GM23338 (cell line): ENCODE results near the gene SAFB2. TPM values are rescaled to one million over a fixed set of nuclear protein-coding genes. Genes with fewer than 3 reads are reported as not detected.

ENCODE experiments used
- ATAC-seq: fragments of 200-7000 bp; cut with Tn5 transposase; 3 replicates; pipeline ENCODE4 v1.9.1; 2020
- DNase-seq: peaks from one replicate; pipeline ENCODE4 v3.0.0-alpha.2; 2015; ENCODE audit warnings: low spot score
- H2AFZ ChIP-seq: fragments of 200-600 bp; sonication (generic); 2 replicates; pipeline ENCODE4 v1.8.0; 2016; ENCODE audit warnings: antibody characterized with exemption, mild to moderate bottlenecking, moderate library complexity
- H3F3A ChIP-seq: fragments of 200-600 bp; sonication (generic); replicated peaks from 2 replicates; pipeline ENCODE4 v1.8.0; 2017; ENCODE audit warnings: antibody characterized with exemption, mixed run types, low read depth
- H3K27ac ChIP-seq: fragments of 200-600 bp; sonication (generic); 2 replicates; pipeline ENCODE4 v1.6.1; 2016; ENCODE audit warnings: low read depth
- H3K27me3 ChIP-seq: fragments of 200-600 bp; sonication (generic); 2 replicates; pipeline ENCODE4 v1.8.0; 2016; ENCODE audit warnings: mild to moderate bottlenecking, mixed run types, moderate library complexity; ENCODE audit not compliant: insufficient read depth
- H3K36me3 ChIP-seq: fragments of 200-600 bp; sonication (generic); 2 replicates; pipeline ENCODE4 v1.8.0; 2016; ENCODE audit warnings: mild to moderate bottlenecking; ENCODE audit not compliant: insufficient read depth
- H3K4me1 ChIP-seq: fragments of 200-600 bp; sonication (generic); 2 replicates; pipeline ENCODE4 v1.8.0; 2016; ENCODE audit warnings: mild to moderate bottlenecking, moderate library complexity; ENCODE audit not compliant: insufficient read depth
- H3K4me2 ChIP-seq: fragments of 200-600 bp; sonication (generic); 2 replicates; pipeline ENCODE4 v1.7.1; 2017; ENCODE audit warnings: mixed run types
- H3K4me3 ChIP-seq: fragments of 200-600 bp; sonication (generic); 2 replicates; pipeline ENCODE4 v1.6.1; 2016; ENCODE audit warnings: mixed run types
- H3K79me2 ChIP-seq: fragments of 200-600 bp; sonication (generic); replicated peaks from 2 replicates; pipeline ENCODE4 v1.8.0; 2017; ENCODE audit warnings: mild to moderate bottlenecking; ENCODE audit not compliant: insufficient read depth
- H3K9me2 ChIP-seq: fragments of 200-600 bp; sonication (generic); 2 replicates; pipeline ENCODE4 v1.8.0; 2017; ENCODE audit not compliant: insufficient read depth
- H4K20me1 ChIP-seq: fragments of 200-600 bp; sonication (generic); replicated peaks from 2 replicates; pipeline ENCODE4 v1.8.0; 2017; ENCODE audit warnings: mild to moderate bottlenecking; ENCODE audit not compliant: insufficient read depth
- H3K27ac Mint-ChIP-seq: 2 replicates; pipeline ENCODE4 v1.8.0; 2020; ENCODE audit warnings: inconsistent platforms, mild to moderate bottlenecking, moderate library complexity, mixed read lengths
- H3K27me3 Mint-ChIP-seq: 3 replicates; pipeline ENCODE4 v1.8.0; 2022; ENCODE audit warnings: low read depth, mild to moderate bottlenecking, moderate library complexity, mixed read lengths, inconsistent platforms; ENCODE audit not compliant: insufficient read depth, poor library complexity
- H3K36me3 Mint-ChIP-seq: 3 replicates; pipeline ENCODE4 v1.8.0; 2021; ENCODE audit warnings: low read depth, mild to moderate bottlenecking, inconsistent platforms, moderate library complexity, mixed read lengths
- H3K4me1 Mint-ChIP-seq: 3 replicates; pipeline ENCODE4 v1.8.0; 2020; ENCODE audit warnings: mild to moderate bottlenecking, inconsistent platforms, mixed read lengths
- H3K4me3 Mint-ChIP-seq: 3 replicates; pipeline ENCODE4 v1.8.0; 2021; ENCODE audit warnings: moderate library complexity, mild to moderate bottlenecking, inconsistent platforms, mixed read lengths
- H3K9me3 Mint-ChIP-seq: 3 replicates; pipeline ENCODE4 v1.8.0; 2020; ENCODE audit warnings: moderate library complexity, mild to moderate bottlenecking, inconsistent platforms, mixed read lengths
- CREB1 ChIP-seq: fragments of 250-450 bp; sonication (Bioruptor Pico); IDR thresholded peaks from 2 replicates; pipeline ENCODE4 v1.5.0; 2020; ENCODE audit warnings: low read depth, mild to moderate bottlenecking, moderate library complexity
- EZH2phosphoT487 ChIP-seq: fragments of 200-600 bp; sonication (generic); IDR thresholded peaks from one replicate; pipeline ENCODE4 v1.8.1; 2018; ENCODE audit warnings: antibody characterized with exemption; ENCODE audit not compliant: unreplicated experiment
- NANOG ChIP-seq: IDR thresholded peaks from 2 replicates; pipeline ENCODE4 v1.6.1; 2016; ENCODE audit warnings: antibody characterized with exemption, borderline replicate concordance
- STAT1 ChIP-seq: IDR thresholded peaks from one replicate; pipeline ENCODE4 v1.6.1; 2016; ENCODE audit warnings: antibody characterized with exemption; ENCODE audit not compliant: unreplicated experiment
- ZNF114 ChIP-seq: fragments of 250-450 bp; sonication (Bioruptor Pico); IDR thresholded peaks from 2 replicates; pipeline ENCODE4 v1.5.0; 2020; ENCODE audit warnings: mild to moderate bottlenecking, moderate library complexity
- ZNF331 ChIP-seq: fragments of 250-450 bp; sonication (Bioruptor Pico); IDR thresholded peaks from 2 replicates; pipeline ENCODE4 v1.5.0; 2020; ENCODE audit warnings: low read depth, mild to moderate bottlenecking, moderate library complexity
- polyA plus RNA-seq: library from polyadenylated mRNA; unstranded; fragments of >200 nt; fragmentation: Nextera tagmentation; extraction: Ambion mirVana; gene quantifications from 2 replicates; pipeline ENCODE4 v1.2.1, GENCODE V29; 2016
- total RNA-seq: library from RNA; depleted of rRNA; stranded (reverse); fragments of >200 nt; shearing (Covaris generic); gene quantifications from 2 replicates; pipeline ENCODE4 v1.2.3, GENCODE V29; 2014
- TF ChIP-seq, protein P1 (sequence below): fragments of 250-450 bp; sonication (Bioruptor Pico); IDR thresholded peaks from 2 replicates; pipeline ENCODE4 v1.5.0; 2020; ENCODE audit warnings: mild to moderate bottlenecking, moderate library complexity
- TF ChIP-seq, protein P2 (sequence below), 2 experiments: fragments of 200-600 bp in 1 of 2; sonication (generic) in 1 of 2; conservative IDR thresholded peaks; 2 replicates each; pipeline versions ENCODE4 v1.5.1 to v1.6.1; 2016 to 2017; ENCODE audit warnings: antibody characterized with exemption in 2 of 2, low read depth in 2 of 2, mild to moderate bottlenecking in 2 of 2, moderate library complexity in 1 of 2
- TF ChIP-seq, protein P3 (sequence below): IDR thresholded peaks from one replicate; pipeline ENCODE4 v1.6.1; 2018; ENCODE audit warnings: antibody characterized with exemption; ENCODE audit not compliant: unreplicated experiment

The SAFB2 gene
- total and polyA plus RNA-seq, 2 experiments from 2014 or later, result 37.7 to 102 TPM

DNA sequence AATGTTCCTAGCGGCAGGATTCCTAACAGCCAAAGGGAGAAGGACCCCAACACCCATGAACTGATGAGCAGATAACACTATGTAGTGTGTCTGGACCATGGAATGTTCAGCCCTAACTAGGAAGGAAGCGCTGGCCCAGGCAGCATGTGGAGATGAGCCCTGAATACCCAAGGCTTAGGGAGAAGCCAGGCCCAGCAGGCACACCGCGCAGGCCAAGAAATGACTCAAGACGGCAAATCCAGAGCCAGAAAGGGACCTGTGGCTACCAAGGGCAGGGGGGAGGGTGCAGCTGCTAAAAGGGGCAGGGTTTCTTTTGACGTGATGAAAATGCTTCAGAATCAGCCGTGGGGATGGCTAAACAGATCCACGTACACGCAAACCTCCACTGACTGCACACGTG lies 34.1 kb downstream of the SAFB2 start (continued):
- TF ChIP-seq, protein P1, sequence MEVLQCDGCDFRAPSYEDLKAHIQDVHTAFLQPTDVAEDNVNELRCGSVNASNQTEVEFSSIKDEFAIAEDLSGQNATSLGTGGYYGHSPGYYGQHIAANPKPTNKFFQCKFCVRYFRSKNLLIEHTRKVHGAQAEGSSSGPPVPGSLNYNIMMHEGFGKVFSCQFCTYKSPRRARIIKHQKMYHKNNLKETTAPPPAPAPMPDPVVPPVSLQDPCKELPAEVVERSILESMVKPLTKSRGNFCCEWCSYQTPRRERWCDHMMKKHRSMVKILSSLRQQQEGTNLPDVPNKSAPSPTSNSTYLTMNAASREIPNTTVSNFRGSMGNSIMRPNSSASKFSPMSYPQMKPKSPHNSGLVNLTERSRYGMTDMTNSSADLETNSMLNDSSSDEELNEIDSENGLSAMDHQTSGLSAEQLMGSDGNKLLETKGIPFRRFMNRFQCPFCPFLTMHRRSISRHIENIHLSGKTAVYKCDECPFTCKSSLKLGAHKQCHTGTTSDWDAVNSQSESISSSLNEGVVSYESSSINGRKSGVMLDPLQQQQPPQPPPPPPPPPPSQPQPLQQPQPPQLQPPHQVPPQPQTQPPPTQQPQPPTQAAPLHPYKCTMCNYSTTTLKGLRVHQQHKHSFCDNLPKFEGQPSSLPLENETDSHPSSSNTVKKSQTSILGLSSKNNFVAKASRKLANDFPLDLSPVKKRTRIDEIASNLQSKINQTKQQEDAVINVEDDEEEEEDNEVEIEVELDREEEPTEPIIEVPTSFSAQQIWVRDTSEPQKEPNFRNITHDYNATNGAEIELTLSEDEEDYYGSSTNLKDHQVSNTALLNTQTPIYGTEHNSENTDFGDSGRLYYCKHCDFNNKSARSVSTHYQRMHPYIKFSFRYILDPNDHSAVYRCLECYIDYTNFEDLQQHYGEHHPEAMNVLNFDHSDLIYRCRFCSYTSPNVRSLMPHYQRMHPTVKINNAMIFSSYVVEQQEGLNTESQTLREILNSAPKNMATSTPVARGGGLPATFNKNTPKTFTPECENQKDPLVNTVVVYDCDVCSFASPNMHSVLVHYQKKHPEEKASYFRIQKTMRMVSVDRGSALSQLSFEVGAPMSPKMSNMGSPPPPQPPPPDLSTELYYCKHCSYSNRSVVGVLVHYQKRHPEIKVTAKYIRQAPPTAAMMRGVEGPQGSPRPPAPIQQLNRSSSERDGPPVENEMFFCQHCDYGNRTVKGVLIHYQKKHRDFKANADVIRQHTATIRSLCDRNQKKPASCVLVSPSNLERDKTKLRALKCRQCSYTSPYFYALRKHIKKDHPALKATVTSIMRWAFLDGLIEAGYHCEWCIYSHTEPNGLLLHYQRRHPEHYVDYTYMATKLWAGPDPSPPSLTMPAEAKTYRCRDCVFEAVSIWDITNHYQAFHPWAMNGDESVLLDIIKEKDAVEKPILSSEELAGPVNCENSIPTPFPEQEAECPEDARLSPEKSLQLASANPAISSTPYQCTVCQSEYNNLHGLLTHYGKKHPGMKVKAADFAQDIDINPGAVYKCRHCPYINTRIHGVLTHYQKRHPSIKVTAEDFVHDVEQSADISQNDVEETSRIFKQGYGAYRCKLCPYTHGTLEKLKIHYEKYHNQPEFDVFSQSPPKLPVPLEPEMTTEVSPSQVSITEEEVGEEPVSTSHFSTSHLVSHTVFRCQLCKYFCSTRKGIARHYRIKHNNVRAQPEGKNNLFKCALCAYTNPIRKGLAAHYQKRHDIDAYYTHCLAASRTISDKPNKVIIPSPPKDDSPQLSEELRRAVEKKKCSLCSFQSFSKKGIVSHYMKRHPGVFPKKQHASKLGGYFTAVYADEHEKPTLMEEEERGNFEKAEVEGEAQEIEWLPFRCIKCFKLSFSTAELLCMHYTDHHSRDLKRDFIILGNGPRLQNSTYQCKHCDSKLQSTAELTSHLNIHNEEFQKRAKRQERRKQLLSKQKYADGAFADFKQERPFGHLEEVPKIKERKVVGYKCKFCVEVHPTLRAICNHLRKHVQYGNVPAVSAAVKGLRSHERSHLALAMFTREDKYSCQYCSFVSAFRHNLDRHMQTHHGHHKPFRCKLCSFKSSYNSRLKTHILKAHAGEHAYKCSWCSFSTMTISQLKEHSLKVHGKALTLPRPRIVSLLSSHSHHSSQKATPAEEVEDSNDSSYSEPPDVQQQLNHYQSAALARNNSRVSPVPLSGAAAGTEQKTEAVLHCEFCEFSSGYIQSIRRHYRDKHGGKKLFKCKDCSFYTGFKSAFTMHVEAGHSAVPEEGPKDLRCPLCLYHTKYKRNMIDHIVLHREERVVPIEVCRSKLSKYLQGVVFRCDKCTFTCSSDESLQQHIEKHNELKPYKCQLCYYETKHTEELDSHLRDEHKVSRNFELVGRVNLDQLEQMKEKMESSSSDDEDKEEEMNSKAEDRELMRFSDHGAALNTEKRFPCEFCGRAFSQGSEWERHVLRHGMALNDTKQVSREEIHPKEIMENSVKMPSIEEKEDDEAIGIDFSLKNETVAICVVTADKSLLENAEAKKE (CRISPR knock-in tag), result no peak
- TF ChIP-seq ZNF331 (no peak), STAT1 (no peak), ZNF114 (CRISPR knock-in tag) (no peak)
- TF ChIP-seq, protein P2, sequence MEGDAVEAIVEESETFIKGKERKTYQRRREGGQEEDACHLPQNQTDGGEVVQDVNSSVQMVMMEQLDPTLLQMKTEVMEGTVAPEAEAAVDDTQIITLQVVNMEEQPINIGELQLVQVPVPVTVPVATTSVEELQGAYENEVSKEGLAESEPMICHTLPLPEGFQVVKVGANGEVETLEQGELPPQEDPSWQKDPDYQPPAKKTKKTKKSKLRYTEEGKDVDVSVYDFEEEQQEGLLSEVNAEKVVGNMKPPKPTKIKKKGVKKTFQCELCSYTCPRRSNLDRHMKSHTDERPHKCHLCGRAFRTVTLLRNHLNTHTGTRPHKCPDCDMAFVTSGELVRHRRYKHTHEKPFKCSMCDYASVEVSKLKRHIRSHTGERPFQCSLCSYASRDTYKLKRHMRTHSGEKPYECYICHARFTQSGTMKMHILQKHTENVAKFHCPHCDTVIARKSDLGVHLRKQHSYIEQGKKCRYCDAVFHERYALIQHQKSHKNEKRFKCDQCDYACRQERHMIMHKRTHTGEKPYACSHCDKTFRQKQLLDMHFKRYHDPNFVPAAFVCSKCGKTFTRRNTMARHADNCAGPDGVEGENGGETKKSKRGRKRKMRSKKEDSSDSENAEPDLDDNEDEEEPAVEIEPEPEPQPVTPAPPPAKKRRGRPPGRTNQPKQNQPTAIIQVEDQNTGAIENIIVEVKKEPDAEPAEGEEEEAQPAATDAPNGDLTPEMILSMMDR (conservative IDR thresholded peaks at IDR 0.05; ENCODE audit: low read depth in 2 of 2), result no peak

DNA sequence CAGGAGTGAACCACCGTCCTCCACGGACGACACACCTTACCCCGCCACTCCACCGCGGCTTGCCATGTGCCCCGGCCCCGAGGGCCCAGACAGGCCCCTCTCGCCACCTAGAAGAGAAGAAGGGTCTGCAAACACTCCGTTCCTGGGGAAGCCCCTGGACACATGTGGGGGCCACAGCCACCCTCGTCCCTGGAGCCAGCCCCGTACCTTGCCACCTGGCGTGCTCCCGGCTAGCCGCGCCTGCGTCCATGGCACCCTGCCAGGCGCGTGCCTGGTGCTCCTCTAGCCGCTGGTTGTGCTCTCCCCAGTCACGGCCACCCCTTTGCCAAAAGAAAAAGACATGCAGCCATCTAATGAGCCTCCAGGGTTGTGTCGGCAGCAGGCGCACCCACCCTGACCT lies 34.9 kb downstream of the SAFB2 start:
- peaks cover 8% of the 10 kb centered on the region for H3F3A ChIP-seq
- Mint-ChIP-seq H3K4me1 (peaks cover 39% of the 10 kb centered on the region), H3K27ac (no peak overlapping the region), H3K27me3 (peaks cover 9% of the 10 kb centered on the region), H3K36me3 (peaks cover 50% of the 10 kb centered on the region), H3K9me3 (no peaks in the 10 kb centered on the region; the same call in 2 of the 3 replicates), H3K4me3 (no peak overlapping the region)
- H2AFZ ChIP-seq, result no peak overlapping the region
- no peak overlapping the region for H3K27ac ChIP-seq
- no peak for TF ChIP-seq EZH2phosphoT487
- TF ChIP-seq, protein P3, sequence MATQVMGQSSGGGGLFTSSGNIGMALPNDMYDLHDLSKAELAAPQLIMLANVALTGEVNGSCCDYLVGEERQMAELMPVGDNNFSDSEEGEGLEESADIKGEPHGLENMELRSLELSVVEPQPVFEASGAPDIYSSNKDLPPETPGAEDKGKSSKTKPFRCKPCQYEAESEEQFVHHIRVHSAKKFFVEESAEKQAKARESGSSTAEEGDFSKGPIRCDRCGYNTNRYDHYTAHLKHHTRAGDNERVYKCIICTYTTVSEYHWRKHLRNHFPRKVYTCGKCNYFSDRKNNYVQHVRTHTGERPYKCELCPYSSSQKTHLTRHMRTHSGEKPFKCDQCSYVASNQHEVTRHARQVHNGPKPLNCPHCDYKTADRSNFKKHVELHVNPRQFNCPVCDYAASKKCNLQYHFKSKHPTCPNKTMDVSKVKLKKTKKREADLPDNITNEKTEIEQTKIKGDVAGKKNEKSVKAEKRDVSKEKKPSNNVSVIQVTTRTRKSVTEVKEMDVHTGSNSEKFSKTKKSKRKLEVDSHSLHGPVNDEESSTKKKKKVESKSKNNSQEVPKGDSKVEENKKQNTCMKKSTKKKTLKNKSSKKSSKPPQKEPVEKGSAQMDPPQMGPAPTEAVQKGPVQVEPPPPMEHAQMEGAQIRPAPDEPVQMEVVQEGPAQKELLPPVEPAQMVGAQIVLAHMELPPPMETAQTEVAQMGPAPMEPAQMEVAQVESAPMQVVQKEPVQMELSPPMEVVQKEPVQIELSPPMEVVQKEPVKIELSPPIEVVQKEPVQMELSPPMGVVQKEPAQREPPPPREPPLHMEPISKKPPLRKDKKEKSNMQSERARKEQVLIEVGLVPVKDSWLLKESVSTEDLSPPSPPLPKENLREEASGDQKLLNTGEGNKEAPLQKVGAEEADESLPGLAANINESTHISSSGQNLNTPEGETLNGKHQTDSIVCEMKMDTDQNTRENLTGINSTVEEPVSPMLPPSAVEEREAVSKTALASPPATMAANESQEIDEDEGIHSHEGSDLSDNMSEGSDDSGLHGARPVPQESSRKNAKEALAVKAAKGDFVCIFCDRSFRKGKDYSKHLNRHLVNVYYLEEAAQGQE, result no peak
- TF ChIP-seq CREB1 (CRISPR knock-in tag), result no peak
- TF ChIP-seq NANOG, result no peak
- no peaks in the 10 kb centered on the region; the same call in 1 of the 2 replicates for H3K79me2 ChIP-seq
- H3K36me3 ChIP-seq, result peaks cover 16% of the 10 kb centered on the region
- H3K9me2 ChIP-seq, result no peaks in the 10 kb centered on the region
- H3K4me3 ChIP-seq, result no peak overlapping the region
- H4K20me1 ChIP-seq, result peaks cover 3% of the 10 kb centered on the region; the same call in 1 of the 2 replicates
- ATAC-seq (no peak), DNase-seq (no peak)
- no peaks in the 10 kb centered on the region for H3K27me3 ChIP-seq
- no peak overlapping the region for H3K4me2 ChIP-seq
- H3K4me1 ChIP-seq, result peaks cover 14% of the 10 kb centered on the region; the same call in 1 of the 2 replicates
